MCF 10A (cell line): Measurements from ENCODE around the gene BMP10. TPM values are rescaled to one million over a fixed set of nuclear protein-coding genes. Genes with fewer than 3 reads are reported as not detected.

Source experiments
- BruUV-seq: library from RNA; stranded (reverse); fragments of 400-500 nt; replicated peaks from 2 replicates; lab custom pipeline; 2021; lab: Mats Ljungman, UMichigan
- CTCF ChIA-PET: fragments of 300-600 bp; sonication (Branson Sonifier 250); formaldehyde crosslinking; extraction: SDS; loops from one replicate; lab custom pipeline; 2021; ENCODE audit warnings: antibody characterized with exemption, inconsistent platforms; lab: Yijun Ruan, JAX
- POLR2A ChIA-PET: fragments of 300-600, 350-650 bp; sonication (Branson Sonifier 250); formaldehyde crosslinking; extraction: SDS; loops from one replicate; lab custom pipeline; 2020; ENCODE audit warnings: antibody characterized with exemption, inconsistent platforms; lab: Yijun Ruan, JAX
- DNase-seq: peaks from one replicate; pipeline ENCODE4 v3.0.0-alpha.2; 2018; ENCODE audit not compliant: unreplicated experiment
- H3K27ac Mint-ChIP-seq: one replicate; pipeline ENCODE4 v1.8.0; 2022; ENCODE audit warnings: mild to moderate bottlenecking, low read depth, mixed read lengths; ENCODE audit not compliant: unreplicated experiment
- H3K27me3 Mint-ChIP-seq: one replicate; pipeline ENCODE4 v1.8.0; 2022; ENCODE audit warnings: mixed read lengths; ENCODE audit not compliant: insufficient read depth, unreplicated experiment
- H3K36me3 Mint-ChIP-seq: one replicate; pipeline ENCODE4 v1.8.0; 2022; ENCODE audit warnings: mild to moderate bottlenecking, moderate library complexity, mixed read lengths; ENCODE audit not compliant: insufficient read depth, unreplicated experiment
- H3K4me1 Mint-ChIP-seq: one replicate; pipeline ENCODE4 v1.8.0; 2022; ENCODE audit warnings: mixed read lengths; ENCODE audit not compliant: insufficient read depth, unreplicated experiment
- H3K4me3 Mint-ChIP-seq: one replicate; pipeline ENCODE4 v1.8.0; 2022; ENCODE audit warnings: mild to moderate bottlenecking, moderate library complexity, mixed read lengths; ENCODE audit not compliant: unreplicated experiment
- H3K9me3 Mint-ChIP-seq: one replicate; pipeline ENCODE4 v1.8.0; 2022; ENCODE audit warnings: mixed read lengths; ENCODE audit not compliant: unreplicated experiment
- intact Hi-C: fragments of 100-400 bp; cut with micrococcal nuclease; formaldehyde crosslinking; loops from 2 replicates; pipeline ENCODE4 v1.14.1; 2022
- total RNA-seq: library from RNA; stranded (reverse); gene quantifications from 2 replicates; pipeline ENCODE4 v1.2.3, GENCODE V29; 2022
- TF ChIP-seq, protein P1 (sequence below): fragments of 200-600 bp; IDR thresholded peaks from one replicate; pipeline ENCODE4 v1.8.0; 2022; ENCODE audit warnings: antibody characterized with exemption, mild to moderate bottlenecking; ENCODE audit not compliant: unreplicated experiment

The BMP10 gene
- total RNA-seq, 1 experiment from 2014 or later = not detected

DNA sequence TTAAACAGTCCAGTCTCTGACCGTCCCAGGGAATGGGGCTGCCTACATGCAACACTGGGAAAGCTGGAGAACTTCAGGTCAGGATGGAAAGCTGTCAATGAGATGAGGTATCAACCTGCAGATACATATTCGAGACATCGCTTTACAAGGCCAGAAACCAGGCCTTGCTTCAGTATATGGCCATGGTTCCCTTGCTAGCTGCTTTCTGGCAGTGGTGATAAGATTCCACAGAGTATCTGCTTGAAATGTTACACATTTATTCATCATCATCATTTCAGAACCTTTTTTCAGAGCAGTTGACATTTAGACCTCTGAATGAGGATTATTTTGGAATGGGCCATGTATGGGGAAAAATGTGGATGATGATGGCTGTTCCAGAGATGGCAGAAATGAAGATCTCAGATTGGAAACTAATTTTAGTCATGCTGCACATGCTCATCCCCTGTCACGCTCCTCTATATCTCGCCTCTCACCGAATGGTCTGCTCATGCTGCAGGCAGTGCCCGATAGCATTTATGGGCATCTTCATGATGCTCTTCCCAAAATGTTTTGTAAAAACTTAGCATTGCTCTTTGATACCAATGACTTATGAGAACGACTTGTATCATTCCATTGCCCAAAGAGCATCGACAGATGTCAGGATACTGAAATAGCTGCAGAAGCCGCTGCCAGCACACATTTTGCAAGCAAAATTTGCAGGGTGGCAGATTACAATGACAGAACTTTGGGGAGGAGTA lies 14.0 kb upstream of the BMP10 start:
- Mint-ChIP-seq H3K36me3 (no peaks in the 10 kb centered on the region), H3K4me3 (no peak overlapping the region), H3K27me3 (peaks cover 25% of the 10 kb centered on the region), H3K27ac (no peak overlapping the region), H3K9me3 (no peaks in the 10 kb centered on the region), H3K4me1 (no peaks in the 10 kb centered on the region)
- DNase-seq = no peak
- BruUV-seq = no TSS peak
- ChIA-PET CTCF (no interaction called here), POLR2A (no interaction called here)
- intact Hi-C loops = no loop called here
- TF ChIP-seq, protein P1, sequence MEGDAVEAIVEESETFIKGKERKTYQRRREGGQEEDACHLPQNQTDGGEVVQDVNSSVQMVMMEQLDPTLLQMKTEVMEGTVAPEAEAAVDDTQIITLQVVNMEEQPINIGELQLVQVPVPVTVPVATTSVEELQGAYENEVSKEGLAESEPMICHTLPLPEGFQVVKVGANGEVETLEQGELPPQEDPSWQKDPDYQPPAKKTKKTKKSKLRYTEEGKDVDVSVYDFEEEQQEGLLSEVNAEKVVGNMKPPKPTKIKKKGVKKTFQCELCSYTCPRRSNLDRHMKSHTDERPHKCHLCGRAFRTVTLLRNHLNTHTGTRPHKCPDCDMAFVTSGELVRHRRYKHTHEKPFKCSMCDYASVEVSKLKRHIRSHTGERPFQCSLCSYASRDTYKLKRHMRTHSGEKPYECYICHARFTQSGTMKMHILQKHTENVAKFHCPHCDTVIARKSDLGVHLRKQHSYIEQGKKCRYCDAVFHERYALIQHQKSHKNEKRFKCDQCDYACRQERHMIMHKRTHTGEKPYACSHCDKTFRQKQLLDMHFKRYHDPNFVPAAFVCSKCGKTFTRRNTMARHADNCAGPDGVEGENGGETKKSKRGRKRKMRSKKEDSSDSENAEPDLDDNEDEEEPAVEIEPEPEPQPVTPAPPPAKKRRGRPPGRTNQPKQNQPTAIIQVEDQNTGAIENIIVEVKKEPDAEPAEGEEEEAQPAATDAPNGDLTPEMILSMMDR = no peak

DNA sequence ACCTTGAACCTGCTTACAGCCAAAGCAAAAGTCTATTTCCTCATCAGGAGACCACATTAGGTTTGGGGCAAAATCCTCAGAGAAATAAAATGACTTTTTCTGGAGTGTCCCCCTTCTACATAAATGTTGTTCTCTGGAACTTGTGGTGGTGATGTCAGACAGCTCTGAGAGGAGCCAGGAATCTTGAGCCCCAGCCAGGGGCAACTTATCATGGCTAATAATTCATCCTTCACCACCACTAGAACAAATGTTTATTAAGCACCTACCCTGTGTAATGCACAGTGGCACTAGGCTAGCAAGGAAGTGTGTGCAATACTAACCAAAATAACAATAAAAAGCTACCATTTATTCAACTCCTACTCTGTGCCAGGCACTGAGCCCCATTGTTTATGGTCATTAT lies 9.0 kb upstream of the BMP10 start:
- Mint-ChIP-seq H3K27ac (no peak overlapping the region), H3K4me1 (no peaks in the 10 kb centered on the region), H3K4me3 (no peak overlapping the region), H3K27me3 (peaks cover 46% of the 10 kb centered on the region), H3K36me3 (no peaks in the 10 kb centered on the region), H3K9me3 (no peaks in the 10 kb centered on the region)
- ChIA-PET POLR2A (interaction anchor here (1.4 kb wide), 1 partner anchor 12 kb away, joined by 3 read pairs; no protein-coding TSS in a partner anchor), CTCF (interaction anchor here (2.7 kb wide), 1 partner anchor 128 kb away, joined by 9 read pairs; no protein-coding TSS in a partner anchor)
- TF ChIP-seq, protein P1 = no peak
- intact Hi-C loops = no loop called here
- no TSS peak for BruUV-seq
- DNase-seq = no peak

DNA sequence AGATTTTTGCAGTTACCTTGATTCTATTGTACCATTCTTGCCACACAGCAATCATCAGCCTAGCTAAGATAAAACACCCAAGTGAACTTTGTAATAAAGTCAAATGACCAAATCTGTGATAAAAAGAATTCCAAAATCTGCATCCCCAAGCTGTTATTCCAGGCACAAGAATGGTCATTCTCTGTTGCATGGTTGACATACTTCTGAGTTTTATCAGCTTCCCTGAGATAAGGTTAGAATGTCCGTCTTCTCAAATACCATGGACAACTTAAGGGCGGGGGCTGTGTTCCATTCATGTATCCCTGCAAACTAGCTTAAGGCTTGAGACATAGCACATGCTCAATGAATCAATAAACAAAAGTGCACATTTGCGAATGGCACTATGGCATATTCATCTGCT lies 8.1 kb upstream of the BMP10 start:
- CTCF ChIA-PET = interaction anchor here (0.7 to 2.7 kb wide), 4 partner anchors 11 to 127 kb away, joined by 3 to 9 read pairs (median 4); no protein-coding TSS in a partner anchor

DNA sequence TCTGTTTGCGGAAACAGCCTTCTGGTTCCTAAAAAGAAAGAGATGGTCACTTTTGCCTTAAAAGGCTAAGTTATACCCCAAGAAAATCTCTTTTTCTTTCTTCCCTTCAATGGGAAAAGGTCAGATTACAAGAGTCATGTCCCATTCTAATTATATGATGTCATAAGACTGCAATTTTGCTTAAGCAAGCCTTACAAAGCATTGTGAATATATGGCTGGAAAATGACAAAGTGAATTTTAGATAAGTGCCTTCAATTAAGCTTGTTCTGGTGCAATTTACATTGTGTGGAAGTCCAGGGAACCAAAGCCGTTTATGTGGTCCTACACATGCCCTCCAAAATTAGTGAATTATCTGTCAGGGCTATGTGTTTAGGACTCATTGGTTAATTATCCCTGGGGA lies 7.6 kb upstream of the BMP10 start:
- H3K36me3 Mint-ChIP-seq = no peaks in the 10 kb centered on the region
- no peak for DNase-seq
- no peak overlapping the region for H3K4me3 Mint-ChIP-seq
- no peaks in the 10 kb centered on the region for H3K9me3 Mint-ChIP-seq
- ChIA-PET CTCF (interaction anchor here (0.7 to 1.3 kb wide), 3 partner anchors 10 to 28 kb away, joined by 3 to 5 read pairs (median 3); no protein-coding TSS in a partner anchor), POLR2A (interaction anchor here (0.6 kb wide), 1 partner anchor 10 kb away, joined by 3 read pairs; no protein-coding TSS in a partner anchor)
- intact Hi-C loops = no loop called here
- TF ChIP-seq, protein P1 = no peak
- no peak overlapping the region for H3K27ac Mint-ChIP-seq
- H3K27me3 Mint-ChIP-seq = peaks cover 46% of the 10 kb centered on the region
- no peaks in the 10 kb centered on the region for H3K4me1 Mint-ChIP-seq
- BruUV-seq = no TSS peak

More for the DNA sequence above, 8.1 kb upstream of the BMP10 start:
- H3K9me3 Mint-ChIP-seq = no peaks in the 10 kb centered on the region
- no peak overlapping the region for H3K4me3 Mint-ChIP-seq
- TF ChIP-seq, protein P1 = no peak
- intact Hi-C loops = no loop called here
- no peaks in the 10 kb centered on the region for H3K36me3 Mint-ChIP-seq
- no peaks in the 10 kb centered on the region for H3K4me1 Mint-ChIP-seq
- H3K27me3 Mint-ChIP-seq = peaks cover 46% of the 10 kb centered on the region
- no peak for DNase-seq
- POLR2A ChIA-PET = interaction anchor here (0.6 to 1.4 kb wide), 2 partner anchors 9 to 11 kb away, joined by 3 read pairs; no protein-coding TSS in a partner anchor
- no peak overlapping the region for H3K27ac Mint-ChIP-seq
- BruUV-seq = no TSS peak
